Thoracic aorta (tissue), 2 donors: ENCODE measurements around the gene IPCEF1. TPM values are rescaled to one million over a fixed set of nuclear protein-coding genes. Genes with fewer than 3 reads are reported as not detected.
"Not testable (repeated sequence)": the region's sequence is repeated elsewhere in the genome, so short reads cannot be mapped to it uniquely, and the experiment has no call there.

Experiments
- ATAC-seq: fragments of 150-250 bp; one replicate; pipeline ENCODE4 v1.8.0; 2017; ENCODE audit warnings: low read depth; ENCODE audit not compliant: insufficient number of reproducible peaks, low FRiP score
- DNase-seq: peaks from one replicate; pipeline ENCODE4 v3.0.0-alpha.2; 2020; ENCODE audit warnings: low spot score
- H3K27ac ChIP-seq, 2 donors: fragments of 200-600 bp; sonication (generic); 1 replicate in 1 of 2; 2 replicates in 1 of 2; pipeline ENCODE4 v1.5.1; 2016; ENCODE audit warnings: mild to moderate bottlenecking in 2 of 2, moderate library complexity in 2 of 2
- H3K27me3 ChIP-seq: fragments of 200-600 bp; sonication (generic); replicated peaks from 2 replicates; pipeline ENCODE4 v1.6.0; 2016; ENCODE audit warnings: mild to moderate bottlenecking; ENCODE audit not compliant: insufficient read depth
- H3K36me3 ChIP-seq: fragments of 200-600 bp; sonication (generic); one replicate; pipeline ENCODE4 v1.5.1; 2016
- H3K4me1 ChIP-seq, 2 donors: fragments of 200-600 bp; sonication (generic); 1 replicate in 1 of 2; 2 replicates in 1 of 2; pipeline versions ENCODE4 v1.5.1 to v1.6.0; 2016; ENCODE audit warnings: low read depth in 2 of 2, mild to moderate bottlenecking in 1 of 2; ENCODE audit not compliant: control insufficient read depth in 1 of 2
- H3K4me3 ChIP-seq: fragments of 200-600 bp; sonication (generic); 2 replicates; pipeline ENCODE4 v1.5.1; 2016; ENCODE audit warnings: mild to moderate bottlenecking
- H3K9me3 ChIP-seq: fragments of 200-600 bp; sonication (generic); 2 replicates; pipeline ENCODE4 v1.5.1; 2016
- total RNA-seq, 2 donors: library from RNA; depleted of rRNA; stranded (reverse); fragments of >200 nt; gene quantifications; one replicate each; pipeline versions ENCODE4 v1.1.0 to v1.2.3, GENCODE V29; 2016
- TF ChIP-seq, protein P1 (sequence below): fragments of 200-600 bp; sonication (generic); IDR thresholded peaks from one replicate; pipeline ENCODE4 v1.5.1; 2019; ENCODE audit warnings: antibody characterized with exemption

Gene IPCEF1
- total RNA-seq, 2 donors from 2014 or later: 2.8 to 3.8 TPM

DNA sequence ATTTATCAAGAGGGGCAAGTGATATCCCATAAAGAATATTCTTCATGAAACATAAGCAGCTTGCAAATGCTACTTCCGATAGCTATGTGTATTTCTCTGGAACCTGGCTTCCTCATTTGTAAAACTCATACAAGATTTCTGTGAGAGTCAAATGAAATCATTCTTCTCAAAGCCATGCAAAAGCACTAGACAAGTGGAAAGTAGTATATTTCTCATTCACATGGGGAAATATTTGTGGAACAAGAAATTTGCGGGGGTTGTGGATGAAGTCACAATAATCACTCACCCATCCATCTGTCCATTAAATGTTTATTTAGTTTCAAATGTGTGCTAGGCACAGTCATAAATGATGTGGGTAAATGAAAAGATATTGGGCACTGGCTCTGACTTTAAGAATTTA lies 150.5 kb downstream of the IPCEF1 start:
- no peaks in the 10 kb centered on the region for H3K4me1 ChIP-seq
- no peak for ATAC-seq

DNA sequence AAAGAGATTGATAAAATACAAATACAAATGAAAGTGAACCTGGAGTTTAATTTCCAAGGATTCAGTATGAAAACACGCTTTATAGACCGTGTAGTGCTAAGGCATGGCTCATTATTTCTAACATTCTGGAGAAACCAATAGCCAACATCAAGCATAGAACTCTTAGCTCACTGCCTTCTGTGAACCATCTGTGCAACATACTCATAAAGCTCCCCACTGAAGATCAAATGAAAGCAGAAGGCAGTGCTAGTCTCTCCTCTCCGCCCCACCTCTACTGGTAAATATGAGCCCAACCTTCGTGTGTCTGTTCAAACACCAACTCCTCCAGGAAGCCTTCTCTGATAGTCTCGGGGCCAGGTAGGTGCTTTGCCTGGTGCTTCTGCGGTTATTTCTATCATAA lies 153.6 kb downstream of the IPCEF1 start:
- TF ChIP-seq, protein P1, sequence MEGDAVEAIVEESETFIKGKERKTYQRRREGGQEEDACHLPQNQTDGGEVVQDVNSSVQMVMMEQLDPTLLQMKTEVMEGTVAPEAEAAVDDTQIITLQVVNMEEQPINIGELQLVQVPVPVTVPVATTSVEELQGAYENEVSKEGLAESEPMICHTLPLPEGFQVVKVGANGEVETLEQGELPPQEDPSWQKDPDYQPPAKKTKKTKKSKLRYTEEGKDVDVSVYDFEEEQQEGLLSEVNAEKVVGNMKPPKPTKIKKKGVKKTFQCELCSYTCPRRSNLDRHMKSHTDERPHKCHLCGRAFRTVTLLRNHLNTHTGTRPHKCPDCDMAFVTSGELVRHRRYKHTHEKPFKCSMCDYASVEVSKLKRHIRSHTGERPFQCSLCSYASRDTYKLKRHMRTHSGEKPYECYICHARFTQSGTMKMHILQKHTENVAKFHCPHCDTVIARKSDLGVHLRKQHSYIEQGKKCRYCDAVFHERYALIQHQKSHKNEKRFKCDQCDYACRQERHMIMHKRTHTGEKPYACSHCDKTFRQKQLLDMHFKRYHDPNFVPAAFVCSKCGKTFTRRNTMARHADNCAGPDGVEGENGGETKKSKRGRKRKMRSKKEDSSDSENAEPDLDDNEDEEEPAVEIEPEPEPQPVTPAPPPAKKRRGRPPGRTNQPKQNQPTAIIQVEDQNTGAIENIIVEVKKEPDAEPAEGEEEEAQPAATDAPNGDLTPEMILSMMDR: no peak
- H3K36me3 ChIP-seq: no peaks in the 10 kb centered on the region
- no peak overlapping the region for H3K27ac ChIP-seq
- no peaks in the 10 kb centered on the region for H3K9me3 ChIP-seq
- DNase-seq: no peak
- no peak for ATAC-seq
- H3K4me3 ChIP-seq: no peak overlapping the region
- H3K27me3 ChIP-seq: no peaks in the 10 kb centered on the region
- H3K4me1 ChIP-seq: no peaks in the 10 kb centered on the region

More for the DNA sequence above, 150.5 kb downstream of the IPCEF1 start:
- H3K36me3 ChIP-seq: no peaks in the 10 kb centered on the region
- no peak for DNase-seq
- H3K4me3 ChIP-seq: no peak overlapping the region
- no peaks in the 10 kb centered on the region for H3K9me3 ChIP-seq
- H3K27ac ChIP-seq: no peak overlapping the region
- no peaks in the 10 kb centered on the region for H3K27me3 ChIP-seq
- TF ChIP-seq, protein P1: no peak

DNA sequence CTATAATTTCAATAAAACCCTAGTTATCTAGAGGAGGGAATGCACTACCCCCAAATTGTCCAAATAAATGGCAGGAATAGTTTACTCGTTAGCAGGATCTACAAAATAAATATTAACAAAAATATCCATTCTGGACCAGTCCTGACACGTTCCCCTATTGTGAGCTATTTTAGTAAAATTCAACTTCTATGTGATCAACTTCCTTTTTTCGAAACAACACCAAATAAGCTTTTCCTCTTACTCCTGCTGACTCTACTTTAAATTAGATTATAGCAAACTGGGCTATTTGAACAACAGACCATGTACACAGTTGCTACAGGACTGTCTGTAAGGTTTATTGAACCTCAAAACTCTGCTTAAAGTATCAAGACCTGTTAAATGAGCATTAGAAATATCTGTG lies 154.3 kb downstream of the IPCEF1 start:
- no peak for ATAC-seq
- H3K9me3 ChIP-seq: no peaks in the 10 kb centered on the region
- no peak overlapping the region for H3K4me3 ChIP-seq
- H3K36me3 ChIP-seq: no peaks in the 10 kb centered on the region
- H3K4me1 ChIP-seq: peaks cover 0 to 3% of the 10 kb centered on the region in 2 donors
- H3K27me3 ChIP-seq: no peaks in the 10 kb centered on the region
- DNase-seq: no peak
- TF ChIP-seq, protein P1: no peak
- no peak overlapping the region for H3K27ac ChIP-seq

DNA sequence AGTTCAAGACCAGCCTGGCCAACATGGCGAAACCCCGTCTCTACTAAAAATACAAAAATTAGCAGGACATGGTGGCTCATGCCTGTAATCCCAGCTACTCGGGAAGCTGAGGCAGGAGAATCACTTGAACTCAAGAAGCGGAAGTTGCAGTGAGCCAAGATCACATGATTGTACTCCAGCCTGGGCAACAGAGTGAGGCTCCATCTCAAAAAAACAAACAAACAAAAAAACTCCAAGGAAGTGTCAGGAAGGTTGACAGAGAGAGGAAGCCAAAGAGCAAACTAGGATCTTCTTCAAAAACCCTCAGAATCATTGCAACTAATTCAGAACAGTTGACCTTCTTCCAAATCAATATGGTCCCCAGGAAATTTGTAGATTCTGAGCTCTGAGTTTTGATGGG lies 154.9 kb downstream of the IPCEF1 start:
- H3K4me3 ChIP-seq, H3K9me3 ChIP-seq, H3K27ac ChIP-seq, H3K27me3 ChIP-seq, ATAC-seq, H3K36me3 ChIP-seq, H3K4me1 ChIP-seq, DNase-seq: not testable (repeated sequence)

GRCh38 chr6:154197196-154197860 lies 159.3 kb downstream of the IPCEF1 start:
- Histone ChIP-seq H3K9me3 (no peaks in the 10 kb centered on the region), H3K4me3 (no peak overlapping the region), H3K27me3 (no peaks in the 10 kb centered on the region), H3K36me3 (no peaks in the 10 kb centered on the region), H3K4me1 (peaks cover 0 to 4% of the 10 kb centered on the region in 2 donors), H3K27ac (no peak overlapping the region)
- ATAC-seq: no peak
- TF ChIP-seq, protein P1: no peak
- no peak for DNase-seq

- H3K4me3 ChIP-seq: no peak overlapping the region
- H3K36me3 ChIP-seq: no peaks in the 10 kb centered on the region
- no peak for DNase-seq
- no peak for ATAC-seq
- no peaks in the 10 kb centered on the region for H3K27me3 ChIP-seq
- H3K9me3 ChIP-seq: no peaks in the 10 kb centered on the region
- TF ChIP-seq, protein P1: no peak
- H3K4me1 ChIP-seq: peaks cover 0 to 4% of the 10 kb centered on the region in 2 donors
- no peak overlapping the region for H3K27ac ChIP-seq
These were observed 160.2 kb downstream of the IPCEF1 start for GRCh38 chr6:154196333-154196885.
